H9 (cell line): Measurements from ENCODE around the gene TMEM156. TPM values are rescaled to one million over a fixed set of nuclear protein-coding genes. Genes with fewer than 3 reads are reported as not detected.

Source experiments
- DNase-seq: peaks from one replicate; pipeline ENCODE4 v3.0.0-alpha.2; 2017
- H2AFZ ChIP-seq: one replicate; pipeline ENCODE4 v1.6.1; 2013; ENCODE audit warnings: mild to moderate bottlenecking, low read length, control low read depth, moderate library complexity
- H2AK5ac ChIP-seq: 2 replicates; pipeline ENCODE4 v1.6.1; 2013; ENCODE audit warnings: low read length, control low read depth, mixed read lengths; ENCODE audit not compliant: insufficient read length
- H2BK120ac ChIP-seq: one replicate; pipeline ENCODE4 v1.6.1; 2013; ENCODE audit warnings: low read depth, mild to moderate bottlenecking, low read length, control low read depth, inconsistent platforms; ENCODE audit not compliant: poor library complexity, severe bottlenecking
- H2BK12ac ChIP-seq: 2 replicates; pipeline ENCODE4 v1.6.1; 2013; ENCODE audit warnings: low read length, control low read depth, mixed read lengths, low read depth; ENCODE audit not compliant: insufficient read length
- H2BK15ac ChIP-seq: 2 replicates; pipeline ENCODE4 v1.6.1; 2013; ENCODE audit warnings: low read depth, low read length, control low read depth
- H2BK20ac ChIP-seq: one replicate; pipeline ENCODE4 v1.6.1; 2013; ENCODE audit warnings: low read depth, mild to moderate bottlenecking, low read length, control low read depth, inconsistent platforms; ENCODE audit not compliant: poor library complexity, severe bottlenecking
- H2BK5ac ChIP-seq: 2 replicates; pipeline ENCODE4 v1.6.1; 2013; ENCODE audit warnings: low read length, control low read depth, mixed read lengths; ENCODE audit not compliant: insufficient read length
- H3K14ac ChIP-seq: 2 replicates; pipeline ENCODE4 v1.6.1; 2013; ENCODE audit warnings: low read length, control low read depth; ENCODE audit not compliant: insufficient read depth
- H3K18ac ChIP-seq: 2 replicates; pipeline ENCODE4 v1.6.1; 2013; ENCODE audit warnings: low read depth, mild to moderate bottlenecking, mixed read lengths, low read length, control low read depth; ENCODE audit not compliant: insufficient read length
- H3K23ac ChIP-seq: 2 replicates; pipeline ENCODE4 v1.6.1; 2013; ENCODE audit warnings: low read length, control low read depth, mixed read lengths, low read depth; ENCODE audit not compliant: insufficient read length
- H3K23me2 ChIP-seq: 2 replicates; pipeline ENCODE4 v1.6.1; 2013; ENCODE audit warnings: low read depth, mild to moderate bottlenecking, mixed read lengths, low read length, control low read depth; ENCODE audit not compliant: insufficient read length, poor library complexity, severe bottlenecking
- H3K27ac ChIP-seq: 2 replicates; pipeline ENCODE4 v1.5.1; 2013; ENCODE audit warnings: low read length, control low read depth, mixed read lengths, low read depth; ENCODE audit not compliant: insufficient read length
- H3K27me3 ChIP-seq: 2 replicates; pipeline ENCODE4 v1.6.1; 2013; ENCODE audit warnings: low read length, control low read depth, inconsistent platforms; ENCODE audit not compliant: insufficient read depth
- H3K4ac ChIP-seq: 2 replicates; pipeline ENCODE4 v1.6.1; 2013; ENCODE audit warnings: low read depth, mild to moderate bottlenecking, control low read depth, inconsistent platforms, low read length, moderate library complexity
- H3K4me1 ChIP-seq: 2 replicates; pipeline ENCODE4 v1.6.1; 2013; ENCODE audit warnings: low read length, control low read depth, inconsistent platforms; ENCODE audit not compliant: insufficient read depth
- H3K4me2 ChIP-seq: 2 replicates; pipeline ENCODE4 v1.6.1; 2013; ENCODE audit warnings: low read length, control low read depth, mixed read lengths; ENCODE audit not compliant: insufficient read length, insufficient read depth
- H3K56ac ChIP-seq: 2 replicates; pipeline ENCODE4 v1.6.1; 2013; ENCODE audit warnings: low read depth, mild to moderate bottlenecking, mixed read lengths, low read length, control low read depth; ENCODE audit not compliant: insufficient read length
- H3K79me1 ChIP-seq: 2 replicates; pipeline ENCODE4 v1.6.1; 2013; ENCODE audit warnings: low read depth, mild to moderate bottlenecking, moderate library complexity, low read length, control low read depth, inconsistent platforms; ENCODE audit not compliant: insufficient read depth, poor library complexity, severe bottlenecking
- H3K79me2 ChIP-seq: 2 replicates; pipeline ENCODE4 v1.6.1; 2013; ENCODE audit warnings: low read length, control low read depth, inconsistent platforms; ENCODE audit not compliant: insufficient read depth
- H3K9ac ChIP-seq: 2 replicates; pipeline ENCODE4 v1.6.1; 2013; ENCODE audit warnings: low read length, control low read depth, mixed read lengths; ENCODE audit not compliant: insufficient read length; ENCODE audit errors: extremely low read depth
- H3K9me3 ChIP-seq: one replicate; pipeline ENCODE4 v1.6.1; 2013; ENCODE audit warnings: low read depth, low read length, inconsistent platforms; ENCODE audit not compliant: control insufficient read depth
- H3T11ph ChIP-seq: one replicate; pipeline ENCODE4 v1.6.1; 2013; ENCODE audit warnings: mild to moderate bottlenecking, low read length, control low read depth, inconsistent platforms
- H4K20me1 ChIP-seq: one replicate; pipeline ENCODE4 v1.6.1; 2013; ENCODE audit not compliant: control insufficient read depth, insufficient read length, insufficient read depth
- H4K5ac ChIP-seq: 2 replicates; pipeline ENCODE4 v1.6.1; 2013; ENCODE audit warnings: low read depth, mild to moderate bottlenecking, mixed read lengths, low read length, control low read depth; ENCODE audit not compliant: insufficient read length
- H4K8ac ChIP-seq: replicated peaks from 2 replicates; pipeline ENCODE4 v1.6.1; 2013; ENCODE audit warnings: low read length, control low read depth, mixed read lengths, low read depth; ENCODE audit not compliant: insufficient read length
- H4K91ac ChIP-seq: 2 replicates; pipeline ENCODE4 v1.6.1; 2013; ENCODE audit warnings: low read depth, mild to moderate bottlenecking, moderate library complexity, mixed read lengths, low read length, control low read depth; ENCODE audit not compliant: insufficient read length
- H3K27ac Mint-ChIP-seq, 3 experiments: 2 replicates in 2 of 3; 3 replicates in 1 of 3; pipeline ENCODE4 v1.8.0; 2020 to 2021; ENCODE audit warnings: mixed read lengths in 3 of 3, mild to moderate bottlenecking in 1 of 3, moderate library complexity in 1 of 3
- H3K27me3 Mint-ChIP-seq: 2 replicates; pipeline ENCODE4 v1.8.0; 2021; ENCODE audit warnings: low read depth, mild to moderate bottlenecking, moderate library complexity, mixed read lengths
- H3K36me3 Mint-ChIP-seq, 3 experiments: 2 replicates in 2 of 3; 3 replicates in 1 of 3; pipeline ENCODE4 v1.8.0; 2020 to 2021; ENCODE audit warnings: low read depth in 3 of 3, mixed read lengths in 3 of 3; ENCODE audit not compliant: insufficient read depth in 1 of 3
- H3K4me1 Mint-ChIP-seq, 2 experiments: 2 replicates each; pipeline ENCODE4 v1.8.0; 2020; ENCODE audit warnings: mixed read lengths in 2 of 2
- H3K4me3 Mint-ChIP-seq, 2 experiments: 2 replicates in 1 of 2; 3 replicates in 1 of 2; pipeline ENCODE4 v1.8.0; 2020 to 2021; ENCODE audit warnings: mild to moderate bottlenecking in 2 of 2, mixed read lengths in 2 of 2, moderate library complexity in 1 of 2
- H3K9me3 Mint-ChIP-seq, 2 experiments: 2 replicates in 1 of 2; 3 replicates in 1 of 2; pipeline ENCODE4 v1.8.0; 2020; ENCODE audit warnings: mild to moderate bottlenecking in 2 of 2, mixed read lengths in 2 of 2, moderate library complexity in 1 of 2
- WGBS: extraction: QIAGEN DNeasy Blood & Tissue Kit; methylation state at CpG from one replicate; pipeline ENCODE4 v1.1.7; 2013; ENCODE audit warnings: missing lambda C conversion rate, low lambda C conversion rate, mixed read lengths; ENCODE audit not compliant: insufficient read length; ENCODE audit errors: extremely low coverage; 5-methylcytosine and 5-hydroxymethylcytosine counted together
- total RNA-seq: library from RNA; stranded (reverse); gene quantifications from 2 replicates; pipeline ENCODE4 v1.2.1, GENCODE V29; 2021
- TF ChIP-seq, protein P1 (sequence below): fragments of 200-600 bp; sonication (generic); conservative IDR thresholded peaks from 3 replicates; pipeline ENCODE4 v1.8.0; 2021; ENCODE audit warnings: antibody characterized with exemption, mild to moderate bottlenecking

TMEM156 gene
- total RNA-seq, 1 experiment from 2014 or later, result not detected

DNA sequence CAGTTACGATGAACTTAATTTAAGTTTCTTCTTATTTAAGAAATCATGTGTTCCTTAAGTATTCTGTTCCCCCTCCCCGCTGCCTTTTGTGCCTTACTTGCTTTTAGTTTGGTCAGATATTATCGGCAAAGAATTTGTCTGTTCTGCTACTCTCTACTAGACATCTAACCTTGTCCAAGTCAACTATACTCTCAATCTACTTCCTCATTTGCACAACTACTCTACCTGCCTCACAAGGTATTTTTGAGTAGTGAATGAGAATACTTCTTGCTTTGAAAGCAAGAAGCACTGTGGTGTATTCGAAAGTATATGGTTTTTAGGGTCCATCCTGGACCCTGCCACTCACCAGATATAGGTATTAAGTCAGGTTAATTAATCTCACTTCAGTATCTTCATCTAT lies 21.8 kb upstream of the TMEM156 start:
- TF ChIP-seq, protein P1, sequence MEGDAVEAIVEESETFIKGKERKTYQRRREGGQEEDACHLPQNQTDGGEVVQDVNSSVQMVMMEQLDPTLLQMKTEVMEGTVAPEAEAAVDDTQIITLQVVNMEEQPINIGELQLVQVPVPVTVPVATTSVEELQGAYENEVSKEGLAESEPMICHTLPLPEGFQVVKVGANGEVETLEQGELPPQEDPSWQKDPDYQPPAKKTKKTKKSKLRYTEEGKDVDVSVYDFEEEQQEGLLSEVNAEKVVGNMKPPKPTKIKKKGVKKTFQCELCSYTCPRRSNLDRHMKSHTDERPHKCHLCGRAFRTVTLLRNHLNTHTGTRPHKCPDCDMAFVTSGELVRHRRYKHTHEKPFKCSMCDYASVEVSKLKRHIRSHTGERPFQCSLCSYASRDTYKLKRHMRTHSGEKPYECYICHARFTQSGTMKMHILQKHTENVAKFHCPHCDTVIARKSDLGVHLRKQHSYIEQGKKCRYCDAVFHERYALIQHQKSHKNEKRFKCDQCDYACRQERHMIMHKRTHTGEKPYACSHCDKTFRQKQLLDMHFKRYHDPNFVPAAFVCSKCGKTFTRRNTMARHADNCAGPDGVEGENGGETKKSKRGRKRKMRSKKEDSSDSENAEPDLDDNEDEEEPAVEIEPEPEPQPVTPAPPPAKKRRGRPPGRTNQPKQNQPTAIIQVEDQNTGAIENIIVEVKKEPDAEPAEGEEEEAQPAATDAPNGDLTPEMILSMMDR, result no peak
- Mint-ChIP-seq H3K9me3 (no peaks in the 10 kb centered on the region), H3K27ac (no peak overlapping the region), H3K27me3 (no peaks in the 10 kb centered on the region), H3K4me1 (peaks cover 13 to 18% of the 10 kb centered on the region in 2 experiments), H3K36me3 (no peaks in the 10 kb centered on the region), H3K4me3 (no peak overlapping the region)
- Histone ChIP-seq H3K27ac (no peak overlapping the region), H3K4me1 (peaks cover 2% of the 10 kb centered on the region; the same call in 1 of the 2 replicates), H3K4ac (no peak overlapping the region), H2AK5ac (no peak overlapping the region), H2BK120ac (no peak overlapping the region), H4K5ac (no peak overlapping the region), H2AFZ (no peak overlapping the region), H3K9ac (no peak overlapping the region), H3K23me2 (no peaks in the 10 kb centered on the region), H2BK20ac (no peak overlapping the region), H4K20me1 (no peaks in the 10 kb centered on the region), H4K91ac (no peak overlapping the region), H3K79me1 (no peaks in the 10 kb centered on the region), H3K18ac (no peak overlapping the region), H3K79me2 (no peaks in the 10 kb centered on the region), H3K9me3 (no peaks in the 10 kb centered on the region), H2BK12ac (no peak overlapping the region), H2BK5ac (no peak overlapping the region), H2BK15ac (no peak overlapping the region), H3K14ac (no peak overlapping the region), H4K8ac (no peak overlapping the region), H3T11ph (no peak overlapping the region), H3K27me3 (no peaks in the 10 kb centered on the region), H3K23ac (no peak overlapping the region), H3K4me2 (no peak overlapping the region), H3K56ac (no peak overlapping the region)
- no CpG with 5 or more reads among the region's 4 CpGs for WGBS
- no peak for DNase-seq
